GM23338 (cell line): ENCODE results near the gene ADAMTS19. TPM values are rescaled to one million over a fixed set of nuclear protein-coding genes. Genes with fewer than 3 reads are reported as not detected.

ENCODE experiments used
- ATAC-seq: fragments of 200-7000 bp; cut with Tn5 transposase; 3 replicates; pipeline ENCODE4 v1.9.1; 2020
- DNase-seq: peaks from one replicate; pipeline ENCODE4 v3.0.0-alpha.2; 2015; ENCODE audit warnings: low spot score
- H2AFZ ChIP-seq: fragments of 200-600 bp; sonication (generic); 2 replicates; pipeline ENCODE4 v1.8.0; 2016; ENCODE audit warnings: antibody characterized with exemption, mild to moderate bottlenecking, moderate library complexity
- H3F3A ChIP-seq: fragments of 200-600 bp; sonication (generic); replicated peaks from 2 replicates; pipeline ENCODE4 v1.8.0; 2017; ENCODE audit warnings: antibody characterized with exemption, mixed run types, low read depth
- H3K27ac ChIP-seq: fragments of 200-600 bp; sonication (generic); 2 replicates; pipeline ENCODE4 v1.6.1; 2016; ENCODE audit warnings: low read depth
- H3K27me3 ChIP-seq: fragments of 200-600 bp; sonication (generic); 2 replicates; pipeline ENCODE4 v1.8.0; 2016; ENCODE audit warnings: mild to moderate bottlenecking, mixed run types, moderate library complexity; ENCODE audit not compliant: insufficient read depth
- H3K36me3 ChIP-seq: fragments of 200-600 bp; sonication (generic); 2 replicates; pipeline ENCODE4 v1.8.0; 2016; ENCODE audit warnings: mild to moderate bottlenecking; ENCODE audit not compliant: insufficient read depth
- H3K4me1 ChIP-seq: fragments of 200-600 bp; sonication (generic); 2 replicates; pipeline ENCODE4 v1.8.0; 2016; ENCODE audit warnings: mild to moderate bottlenecking, moderate library complexity; ENCODE audit not compliant: insufficient read depth
- H3K4me2 ChIP-seq: fragments of 200-600 bp; sonication (generic); 2 replicates; pipeline ENCODE4 v1.7.1; 2017; ENCODE audit warnings: mixed run types
- H3K4me3 ChIP-seq: fragments of 200-600 bp; sonication (generic); 2 replicates; pipeline ENCODE4 v1.6.1; 2016; ENCODE audit warnings: mixed run types
- H3K79me2 ChIP-seq: fragments of 200-600 bp; sonication (generic); replicated peaks from 2 replicates; pipeline ENCODE4 v1.8.0; 2017; ENCODE audit warnings: mild to moderate bottlenecking; ENCODE audit not compliant: insufficient read depth
- H3K9me2 ChIP-seq: fragments of 200-600 bp; sonication (generic); 2 replicates; pipeline ENCODE4 v1.8.0; 2017; ENCODE audit not compliant: insufficient read depth
- H4K20me1 ChIP-seq: fragments of 200-600 bp; sonication (generic); replicated peaks from 2 replicates; pipeline ENCODE4 v1.8.0; 2017; ENCODE audit warnings: mild to moderate bottlenecking; ENCODE audit not compliant: insufficient read depth
- H3K27ac Mint-ChIP-seq: 2 replicates; pipeline ENCODE4 v1.8.0; 2020; ENCODE audit warnings: inconsistent platforms, mild to moderate bottlenecking, moderate library complexity, mixed read lengths
- H3K27me3 Mint-ChIP-seq: 3 replicates; pipeline ENCODE4 v1.8.0; 2022; ENCODE audit warnings: low read depth, mild to moderate bottlenecking, moderate library complexity, mixed read lengths, inconsistent platforms; ENCODE audit not compliant: insufficient read depth, poor library complexity
- H3K36me3 Mint-ChIP-seq: 3 replicates; pipeline ENCODE4 v1.8.0; 2021; ENCODE audit warnings: low read depth, mild to moderate bottlenecking, inconsistent platforms, moderate library complexity, mixed read lengths
- H3K4me1 Mint-ChIP-seq: 3 replicates; pipeline ENCODE4 v1.8.0; 2020; ENCODE audit warnings: mild to moderate bottlenecking, inconsistent platforms, mixed read lengths
- H3K4me3 Mint-ChIP-seq: 3 replicates; pipeline ENCODE4 v1.8.0; 2021; ENCODE audit warnings: moderate library complexity, mild to moderate bottlenecking, inconsistent platforms, mixed read lengths
- H3K9me3 Mint-ChIP-seq: 3 replicates; pipeline ENCODE4 v1.8.0; 2020; ENCODE audit warnings: moderate library complexity, mild to moderate bottlenecking, inconsistent platforms, mixed read lengths
- CREB1 ChIP-seq: fragments of 250-450 bp; sonication (Bioruptor Pico); IDR thresholded peaks from 2 replicates; pipeline ENCODE4 v1.5.0; 2020; ENCODE audit warnings: low read depth, mild to moderate bottlenecking, moderate library complexity
- EZH2 ChIP-seq: fragments of 200-600 bp; sonication (generic); IDR thresholded peaks from one replicate; pipeline ENCODE4 v1.8.0; 2017; ENCODE audit warnings: antibody characterized with exemption, mild to moderate bottlenecking, low read depth; ENCODE audit not compliant: unreplicated experiment
- EZH2phosphoT487 ChIP-seq: fragments of 200-600 bp; sonication (generic); IDR thresholded peaks from one replicate; pipeline ENCODE4 v1.8.1; 2018; ENCODE audit warnings: antibody characterized with exemption; ENCODE audit not compliant: unreplicated experiment
- JUNB ChIP-seq: IDR thresholded peaks from one replicate; pipeline ENCODE4 v1.6.1; 2016; ENCODE audit warnings: antibody characterized with exemption; ENCODE audit not compliant: unreplicated experiment
- NANOG ChIP-seq: IDR thresholded peaks from 2 replicates; pipeline ENCODE4 v1.6.1; 2016; ENCODE audit warnings: antibody characterized with exemption, borderline replicate concordance
- POLR2AphosphoS5 ChIP-seq: IDR thresholded peaks from 2 replicates; pipeline ENCODE4 v1.6.1; 2016; ENCODE audit warnings: antibody characterized with exemption, low read depth
- STAT1 ChIP-seq: IDR thresholded peaks from one replicate; pipeline ENCODE4 v1.6.1; 2016; ENCODE audit warnings: antibody characterized with exemption; ENCODE audit not compliant: unreplicated experiment
- ZNF114 ChIP-seq: fragments of 250-450 bp; sonication (Bioruptor Pico); IDR thresholded peaks from 2 replicates; pipeline ENCODE4 v1.5.0; 2020; ENCODE audit warnings: mild to moderate bottlenecking, moderate library complexity
- ZNF331 ChIP-seq: fragments of 250-450 bp; sonication (Bioruptor Pico); IDR thresholded peaks from 2 replicates; pipeline ENCODE4 v1.5.0; 2020; ENCODE audit warnings: low read depth, mild to moderate bottlenecking, moderate library complexity
- polyA plus RNA-seq: library from polyadenylated mRNA; unstranded; fragments of >200 nt; fragmentation: Nextera tagmentation; extraction: Ambion mirVana; gene quantifications from 2 replicates; pipeline ENCODE4 v1.2.1, GENCODE V29; 2016
- total RNA-seq: library from RNA; depleted of rRNA; stranded (reverse); fragments of >200 nt; shearing (Covaris generic); gene quantifications from 2 replicates; pipeline ENCODE4 v1.2.3, GENCODE V29; 2014
- TF ChIP-seq, protein P1 (sequence below): fragments of 250-450 bp; sonication (Bioruptor Pico); IDR thresholded peaks from 2 replicates; pipeline ENCODE4 v1.5.0; 2020; ENCODE audit warnings: mild to moderate bottlenecking, moderate library complexity
- TF ChIP-seq, protein P2 (sequence below): IDR thresholded peaks from one replicate; pipeline ENCODE4 v1.6.1; 2018; ENCODE audit warnings: antibody characterized with exemption; ENCODE audit not compliant: unreplicated experiment
- TF ChIP-seq, protein P3 (sequence below): IDR thresholded peaks from 2 replicates; pipeline ENCODE4 v1.6.1; 2016; ENCODE audit warnings: antibody characterized with exemption
- TF ChIP-seq, protein P4 (sequence below), 2 experiments: fragments of 200-600 bp in 1 of 2; sonication (generic) in 1 of 2; conservative IDR thresholded peaks; 2 replicates each; pipeline versions ENCODE4 v1.5.1 to v1.6.1; 2016 to 2017; ENCODE audit warnings: antibody characterized with exemption in 2 of 2, low read depth in 2 of 2, mild to moderate bottlenecking in 2 of 2, moderate library complexity in 1 of 2

ADAMTS19 gene
- total and polyA plus RNA-seq, 2 experiments from 2014 or later, result 6.0 to 27.4 TPM

DNA sequence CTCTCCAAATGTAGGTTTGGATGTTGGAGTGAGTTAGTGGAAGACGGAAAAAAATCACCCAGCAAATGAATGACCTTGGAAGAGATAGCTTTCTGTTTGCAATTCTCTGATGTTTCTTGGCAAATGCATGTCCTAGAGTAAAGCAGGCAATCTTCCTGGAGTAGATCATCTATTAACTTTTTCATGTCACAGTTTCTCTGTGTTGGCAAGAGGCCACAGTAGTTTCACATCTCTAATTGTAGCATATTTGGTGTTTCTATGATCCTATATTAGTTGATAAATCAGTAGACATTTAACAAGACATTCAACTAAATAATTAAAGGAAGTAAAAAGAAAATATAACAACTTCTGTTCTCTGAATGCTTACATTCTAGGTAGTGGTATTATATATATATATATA, 149.6 kb downstream of the ADAMTS19 start:
- Histone ChIP-seq H3F3A (no peaks in the 10 kb centered on the region), H3K4me2 (no peak overlapping the region), H4K20me1 (no peaks in the 10 kb centered on the region), H3K36me3 (no peaks in the 10 kb centered on the region), H3K79me2 (no peaks in the 10 kb centered on the region), H3K9me2 (no peaks in the 10 kb centered on the region), H3K4me3 (no peak overlapping the region), H3K4me1 (no peaks in the 10 kb centered on the region), H2AFZ (no peak overlapping the region), H3K27me3 (no peaks in the 10 kb centered on the region), H3K27ac (no peak overlapping the region)
- TF ChIP-seq STAT1, result no peak
- TF ChIP-seq ZNF331, result no peak
- no peak for TF ChIP-seq EZH2phosphoT487
- no peak for TF ChIP-seq NANOG
- TF ChIP-seq ZNF114 (CRISPR knock-in tag), result no peak
- TF ChIP-seq, protein P1, sequence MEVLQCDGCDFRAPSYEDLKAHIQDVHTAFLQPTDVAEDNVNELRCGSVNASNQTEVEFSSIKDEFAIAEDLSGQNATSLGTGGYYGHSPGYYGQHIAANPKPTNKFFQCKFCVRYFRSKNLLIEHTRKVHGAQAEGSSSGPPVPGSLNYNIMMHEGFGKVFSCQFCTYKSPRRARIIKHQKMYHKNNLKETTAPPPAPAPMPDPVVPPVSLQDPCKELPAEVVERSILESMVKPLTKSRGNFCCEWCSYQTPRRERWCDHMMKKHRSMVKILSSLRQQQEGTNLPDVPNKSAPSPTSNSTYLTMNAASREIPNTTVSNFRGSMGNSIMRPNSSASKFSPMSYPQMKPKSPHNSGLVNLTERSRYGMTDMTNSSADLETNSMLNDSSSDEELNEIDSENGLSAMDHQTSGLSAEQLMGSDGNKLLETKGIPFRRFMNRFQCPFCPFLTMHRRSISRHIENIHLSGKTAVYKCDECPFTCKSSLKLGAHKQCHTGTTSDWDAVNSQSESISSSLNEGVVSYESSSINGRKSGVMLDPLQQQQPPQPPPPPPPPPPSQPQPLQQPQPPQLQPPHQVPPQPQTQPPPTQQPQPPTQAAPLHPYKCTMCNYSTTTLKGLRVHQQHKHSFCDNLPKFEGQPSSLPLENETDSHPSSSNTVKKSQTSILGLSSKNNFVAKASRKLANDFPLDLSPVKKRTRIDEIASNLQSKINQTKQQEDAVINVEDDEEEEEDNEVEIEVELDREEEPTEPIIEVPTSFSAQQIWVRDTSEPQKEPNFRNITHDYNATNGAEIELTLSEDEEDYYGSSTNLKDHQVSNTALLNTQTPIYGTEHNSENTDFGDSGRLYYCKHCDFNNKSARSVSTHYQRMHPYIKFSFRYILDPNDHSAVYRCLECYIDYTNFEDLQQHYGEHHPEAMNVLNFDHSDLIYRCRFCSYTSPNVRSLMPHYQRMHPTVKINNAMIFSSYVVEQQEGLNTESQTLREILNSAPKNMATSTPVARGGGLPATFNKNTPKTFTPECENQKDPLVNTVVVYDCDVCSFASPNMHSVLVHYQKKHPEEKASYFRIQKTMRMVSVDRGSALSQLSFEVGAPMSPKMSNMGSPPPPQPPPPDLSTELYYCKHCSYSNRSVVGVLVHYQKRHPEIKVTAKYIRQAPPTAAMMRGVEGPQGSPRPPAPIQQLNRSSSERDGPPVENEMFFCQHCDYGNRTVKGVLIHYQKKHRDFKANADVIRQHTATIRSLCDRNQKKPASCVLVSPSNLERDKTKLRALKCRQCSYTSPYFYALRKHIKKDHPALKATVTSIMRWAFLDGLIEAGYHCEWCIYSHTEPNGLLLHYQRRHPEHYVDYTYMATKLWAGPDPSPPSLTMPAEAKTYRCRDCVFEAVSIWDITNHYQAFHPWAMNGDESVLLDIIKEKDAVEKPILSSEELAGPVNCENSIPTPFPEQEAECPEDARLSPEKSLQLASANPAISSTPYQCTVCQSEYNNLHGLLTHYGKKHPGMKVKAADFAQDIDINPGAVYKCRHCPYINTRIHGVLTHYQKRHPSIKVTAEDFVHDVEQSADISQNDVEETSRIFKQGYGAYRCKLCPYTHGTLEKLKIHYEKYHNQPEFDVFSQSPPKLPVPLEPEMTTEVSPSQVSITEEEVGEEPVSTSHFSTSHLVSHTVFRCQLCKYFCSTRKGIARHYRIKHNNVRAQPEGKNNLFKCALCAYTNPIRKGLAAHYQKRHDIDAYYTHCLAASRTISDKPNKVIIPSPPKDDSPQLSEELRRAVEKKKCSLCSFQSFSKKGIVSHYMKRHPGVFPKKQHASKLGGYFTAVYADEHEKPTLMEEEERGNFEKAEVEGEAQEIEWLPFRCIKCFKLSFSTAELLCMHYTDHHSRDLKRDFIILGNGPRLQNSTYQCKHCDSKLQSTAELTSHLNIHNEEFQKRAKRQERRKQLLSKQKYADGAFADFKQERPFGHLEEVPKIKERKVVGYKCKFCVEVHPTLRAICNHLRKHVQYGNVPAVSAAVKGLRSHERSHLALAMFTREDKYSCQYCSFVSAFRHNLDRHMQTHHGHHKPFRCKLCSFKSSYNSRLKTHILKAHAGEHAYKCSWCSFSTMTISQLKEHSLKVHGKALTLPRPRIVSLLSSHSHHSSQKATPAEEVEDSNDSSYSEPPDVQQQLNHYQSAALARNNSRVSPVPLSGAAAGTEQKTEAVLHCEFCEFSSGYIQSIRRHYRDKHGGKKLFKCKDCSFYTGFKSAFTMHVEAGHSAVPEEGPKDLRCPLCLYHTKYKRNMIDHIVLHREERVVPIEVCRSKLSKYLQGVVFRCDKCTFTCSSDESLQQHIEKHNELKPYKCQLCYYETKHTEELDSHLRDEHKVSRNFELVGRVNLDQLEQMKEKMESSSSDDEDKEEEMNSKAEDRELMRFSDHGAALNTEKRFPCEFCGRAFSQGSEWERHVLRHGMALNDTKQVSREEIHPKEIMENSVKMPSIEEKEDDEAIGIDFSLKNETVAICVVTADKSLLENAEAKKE (CRISPR knock-in tag), result no peak
- no peak for TF ChIP-seq JUNB
- TF ChIP-seq, protein P2, sequence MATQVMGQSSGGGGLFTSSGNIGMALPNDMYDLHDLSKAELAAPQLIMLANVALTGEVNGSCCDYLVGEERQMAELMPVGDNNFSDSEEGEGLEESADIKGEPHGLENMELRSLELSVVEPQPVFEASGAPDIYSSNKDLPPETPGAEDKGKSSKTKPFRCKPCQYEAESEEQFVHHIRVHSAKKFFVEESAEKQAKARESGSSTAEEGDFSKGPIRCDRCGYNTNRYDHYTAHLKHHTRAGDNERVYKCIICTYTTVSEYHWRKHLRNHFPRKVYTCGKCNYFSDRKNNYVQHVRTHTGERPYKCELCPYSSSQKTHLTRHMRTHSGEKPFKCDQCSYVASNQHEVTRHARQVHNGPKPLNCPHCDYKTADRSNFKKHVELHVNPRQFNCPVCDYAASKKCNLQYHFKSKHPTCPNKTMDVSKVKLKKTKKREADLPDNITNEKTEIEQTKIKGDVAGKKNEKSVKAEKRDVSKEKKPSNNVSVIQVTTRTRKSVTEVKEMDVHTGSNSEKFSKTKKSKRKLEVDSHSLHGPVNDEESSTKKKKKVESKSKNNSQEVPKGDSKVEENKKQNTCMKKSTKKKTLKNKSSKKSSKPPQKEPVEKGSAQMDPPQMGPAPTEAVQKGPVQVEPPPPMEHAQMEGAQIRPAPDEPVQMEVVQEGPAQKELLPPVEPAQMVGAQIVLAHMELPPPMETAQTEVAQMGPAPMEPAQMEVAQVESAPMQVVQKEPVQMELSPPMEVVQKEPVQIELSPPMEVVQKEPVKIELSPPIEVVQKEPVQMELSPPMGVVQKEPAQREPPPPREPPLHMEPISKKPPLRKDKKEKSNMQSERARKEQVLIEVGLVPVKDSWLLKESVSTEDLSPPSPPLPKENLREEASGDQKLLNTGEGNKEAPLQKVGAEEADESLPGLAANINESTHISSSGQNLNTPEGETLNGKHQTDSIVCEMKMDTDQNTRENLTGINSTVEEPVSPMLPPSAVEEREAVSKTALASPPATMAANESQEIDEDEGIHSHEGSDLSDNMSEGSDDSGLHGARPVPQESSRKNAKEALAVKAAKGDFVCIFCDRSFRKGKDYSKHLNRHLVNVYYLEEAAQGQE, result no peak
- TF ChIP-seq EZH2, result no peak
- TF ChIP-seq, protein P3, sequence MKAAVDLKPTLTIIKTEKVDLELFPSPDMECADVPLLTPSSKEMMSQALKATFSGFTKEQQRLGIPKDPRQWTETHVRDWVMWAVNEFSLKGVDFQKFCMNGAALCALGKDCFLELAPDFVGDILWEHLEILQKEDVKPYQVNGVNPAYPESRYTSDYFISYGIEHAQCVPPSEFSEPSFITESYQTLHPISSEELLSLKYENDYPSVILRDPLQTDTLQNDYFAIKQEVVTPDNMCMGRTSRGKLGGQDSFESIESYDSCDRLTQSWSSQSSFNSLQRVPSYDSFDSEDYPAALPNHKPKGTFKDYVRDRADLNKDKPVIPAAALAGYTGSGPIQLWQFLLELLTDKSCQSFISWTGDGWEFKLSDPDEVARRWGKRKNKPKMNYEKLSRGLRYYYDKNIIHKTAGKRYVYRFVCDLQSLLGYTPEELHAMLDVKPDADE, result no peak
- TF ChIP-seq CREB1 (CRISPR knock-in tag), result no peak
- no peak for TF ChIP-seq POLR2AphosphoS5
- TF ChIP-seq, protein P4, sequence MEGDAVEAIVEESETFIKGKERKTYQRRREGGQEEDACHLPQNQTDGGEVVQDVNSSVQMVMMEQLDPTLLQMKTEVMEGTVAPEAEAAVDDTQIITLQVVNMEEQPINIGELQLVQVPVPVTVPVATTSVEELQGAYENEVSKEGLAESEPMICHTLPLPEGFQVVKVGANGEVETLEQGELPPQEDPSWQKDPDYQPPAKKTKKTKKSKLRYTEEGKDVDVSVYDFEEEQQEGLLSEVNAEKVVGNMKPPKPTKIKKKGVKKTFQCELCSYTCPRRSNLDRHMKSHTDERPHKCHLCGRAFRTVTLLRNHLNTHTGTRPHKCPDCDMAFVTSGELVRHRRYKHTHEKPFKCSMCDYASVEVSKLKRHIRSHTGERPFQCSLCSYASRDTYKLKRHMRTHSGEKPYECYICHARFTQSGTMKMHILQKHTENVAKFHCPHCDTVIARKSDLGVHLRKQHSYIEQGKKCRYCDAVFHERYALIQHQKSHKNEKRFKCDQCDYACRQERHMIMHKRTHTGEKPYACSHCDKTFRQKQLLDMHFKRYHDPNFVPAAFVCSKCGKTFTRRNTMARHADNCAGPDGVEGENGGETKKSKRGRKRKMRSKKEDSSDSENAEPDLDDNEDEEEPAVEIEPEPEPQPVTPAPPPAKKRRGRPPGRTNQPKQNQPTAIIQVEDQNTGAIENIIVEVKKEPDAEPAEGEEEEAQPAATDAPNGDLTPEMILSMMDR (conservative IDR thresholded peaks at IDR 0.05; ENCODE audit: low read depth in 2 of 2), result no peak
- H3K27me3 Mint-ChIP-seq, result no peaks in the 10 kb centered on the region
- no peak overlapping the region for H3K4me3 Mint-ChIP-seq
- no peak for ATAC-seq
- H3K4me1 Mint-ChIP-seq, result no peaks in the 10 kb centered on the region
- no peak for DNase-seq
- peaks cover 8% of the 10 kb centered on the region; the same call in 2 of the 3 replicates for H3K9me3 Mint-ChIP-seq
- H3K27ac Mint-ChIP-seq, result no peak overlapping the region
- H3K36me3 Mint-ChIP-seq, result peaks cover 29% of the 10 kb centered on the region
